ENCODE measurements around the gene TMEM100.

The TMEM100 gene

GRCh38 chr17:55722742-55723487, at the start of gene TMEM100:
TSS of gene TMEM100 (minus strand) at chr17:55722864. CDS start at chr17:55721070, 1,794 bp downstream.
- DNase-seq, result no peak

GRCh38 chr17:55772086-55772485, 49.4 kb upstream of the TMEM100 start:
- no peak for DNase-seq

- DNase-seq, result no peak
These were observed 47.7 kb upstream of the TMEM100 start for GRCh38 chr17:55770196-55770870.

- DNase-seq, result no peak
These were observed 46.9 kb upstream of the TMEM100 start for GRCh38 chr17:55769625-55770000.

- no peak for DNase-seq
These were observed 46.4 kb upstream of the TMEM100 start for GRCh38 chr17:55768936-55769624.

- no peak for DNase-seq
These were observed 42.8 kb upstream of the TMEM100 start for GRCh38 chr17:55765472-55765871.

GRCh38 chr17:55764610-55765009, 41.9 kb upstream of the TMEM100 start:
- no peak for DNase-seq

- no peak for DNase-seq
These were observed 41.2 kb upstream of the TMEM100 start for GRCh38 chr17:55763856-55764255.

GRCh38 chr17:55762086-55762858, 39.6 kb upstream of the TMEM100 start:
- DNase-seq, result no peak

GRCh38 chr17:55760643-55761355, 38.1 kb upstream of the TMEM100 start:
- no peak for DNase-seq

- DNase-seq, result no peak
These were observed 35.5 kb upstream of the TMEM100 start for GRCh38 chr17:55758171-55758570.

- DNase-seq, result no peak
These were observed 35.0 kb upstream of the TMEM100 start for GRCh38 chr17:55757659-55758058.

- no peak for DNase-seq
These were observed 34.0 kb upstream of the TMEM100 start for GRCh38 chr17:55756689-55757088.

GRCh38 chr17:55751720-55752250, 29.1 kb upstream of the TMEM100 start:
- no peak for DNase-seq

- peak; percentile 30 to 65 (median 42) for DNase-seq
These were observed 28.3 kb upstream of the TMEM100 start, which contains the start of gene PCTP for GRCh38 chr17:55750750-55751657. TSS of gene PCTP (plus strand) at chr17:55751051. CDS start at chr17:55751104, 53 bp downstream.

- DNase-seq, result no peak
These were observed 27.3 kb upstream of the TMEM100 start for GRCh38 chr17:55749985-55750384.

- DNase-seq, result no peak
These were observed 26.2 kb upstream of the TMEM100 start for GRCh38 chr17:55748841-55749240.

- no peak for DNase-seq
These were observed 24.5 kb upstream of the TMEM100 start for GRCh38 chr17:55747209-55747608.

GRCh38 chr17:55746466-55746865, 23.8 kb upstream of the TMEM100 start:
- no peak for DNase-seq

- DNase-seq, result no peak
These were observed 22.6 kb upstream of the TMEM100 start for GRCh38 chr17:55745258-55745657.
